GM19463 (cell line): ENCODE data around the gene PEAR1.

Experiments used
- ATAC-seq: cut with Tn5 transposase; IDR thresholded peaks from one replicate; pipeline ENCODE4 v1.9.1; 2021; ENCODE audit warnings: mild to moderate bottlenecking, moderate library complexity; ENCODE audit not compliant: unreplicated experiment

Gene PEAR1

GRCh38 chr1:156893048-156893953 is at the start of gene PEAR1:
PEAR1 (plus strand) TSS chr1:156893718; CDS start chr1:156903927, 10,209 bp downstream.
- no peak for ATAC-seq

- ATAC-seq: no peak
Measured at GRCh38 chr1:156844102-156844501, 49.4 kb upstream of the PEAR1 start.

- ATAC-seq: no peak
Measured at GRCh38 chr1:156844638-156845037, 48.9 kb upstream of the PEAR1 start.

GRCh38 chr1:156845055-156845952 is 48.2 kb upstream of the PEAR1 start:
- no peak for ATAC-seq

- no peak for ATAC-seq
Measured at GRCh38 chr1:156845953-156846545, 47.5 kb upstream of the PEAR1 start.

- ATAC-seq: no peak
Measured at GRCh38 chr1:156846643-156847042, 46.9 kb upstream of the PEAR1 start.

GRCh38 chr1:156847591-156848460 is 45.7 kb upstream of the PEAR1 start:
- ATAC-seq: no peak

GRCh38 chr1:156848461-156849150 is 44.9 kb upstream of the PEAR1 start:
- no peak for ATAC-seq

GRCh38 chr1:156849151-156849496 is 44.4 kb upstream of the PEAR1 start:
- no peak for ATAC-seq

GRCh38 chr1:156851779-156852417 is 41.6 kb upstream of the PEAR1 start:
- no peak for ATAC-seq

GRCh38 chr1:156852418-156852874 is 41.1 kb upstream of the PEAR1 start:
- ATAC-seq: no peak

- ATAC-seq: no peak
Measured at GRCh38 chr1:156853761-156854160, 39.8 kb upstream of the PEAR1 start.

- ATAC-seq: no peak
Measured at GRCh38 chr1:156854634-156855033, 38.9 kb upstream of the PEAR1 start.

- no peak for ATAC-seq
Measured at GRCh38 chr1:156856282-156856785, 37.2 kb upstream of the PEAR1 start.

GRCh38 chr1:156857532-156857931 is 36.0 kb upstream of the PEAR1 start:
- no peak for ATAC-seq

GRCh38 chr1:156858555-156858956 is 35.0 kb upstream of the PEAR1 start:
- no peak for ATAC-seq

- no peak for ATAC-seq
Measured at GRCh38 chr1:156858959-156859522, 34.5 kb upstream of the PEAR1 start, which contains the start of gene INSRR. INSRR (minus strand) TSS chr1:156859117; CDS start chr1:156858621, 496 bp downstream.

- ATAC-seq: no peak
Measured at GRCh38 chr1:156859523-156860112, 33.9 kb upstream of the PEAR1 start.
